Thyroid gland (tissue), 4 donors: ENCODE data around the gene HNRNPL. TPM values are rescaled to one million over a fixed set of nuclear protein-coding genes. Genes with fewer than 3 reads are reported as not detected.
"Not testable (repeated sequence)": the region's sequence is repeated elsewhere in the genome, so short reads cannot be mapped to it uniquely, and the experiment has no call there.

Experiments
- DNase-seq, 2 donors: peaks; one replicate each; pipeline ENCODE4 v3.0.0-alpha.2; 2019
- H3K27ac ChIP-seq, 3 donors: fragments of 200-600 bp; sonication (generic); 1 replicate in 2 of 3; 2 replicates in 1 of 3; pipeline ENCODE4 v1.5.1; 2016 to 2019; ENCODE audit warnings: mild to moderate bottlenecking in 1 of 3, moderate library complexity in 1 of 3
- H3K27me3 ChIP-seq: fragments of 200-600 bp; sonication (generic); one replicate; pipeline ENCODE4 v1.5.1; 2019
- H3K36me3 ChIP-seq, 2 donors: fragments of 200-600 bp; sonication (generic); one replicate each; pipeline ENCODE4 v1.5.1; 2016 to 2019
- H3K4me1 ChIP-seq, 2 donors: fragments of 200-600 bp; sonication (generic); one replicate each; pipeline ENCODE4 v1.5.1; 2017 to 2019
- H3K4me3 ChIP-seq, 3 donors: fragments of 200-600 bp; sonication (generic); replicated peaks in 1 of 3; 1 replicate in 2 of 3; 2 replicates in 1 of 3; pipeline ENCODE4 v1.5.1; 2016; ENCODE audit warnings: mild to moderate bottlenecking in 1 of 3
- H3K9me3 ChIP-seq: fragments of 200-600 bp; sonication (generic); one replicate; pipeline ENCODE4 v1.5.1; 2017
- CTCF ChIP-seq, 6 experiments: fragments of 200-600 bp in 3 of 6; fragments of 450-650 bp in 3 of 6; sonication (generic) in 3 of 6; IDR thresholded peaks; one replicate each; pipeline ENCODE4 v1.5.1; 2016 to 2019; ENCODE audit warnings: antibody characterized with exemption in 6 of 6, mild to moderate bottlenecking in 2 of 6, inconsistent platforms in 1 of 6, moderate library complexity in 1 of 6
- POLR2A ChIP-seq, 2 donors: fragments of 450-650 bp; IDR thresholded peaks; one replicate each; pipeline ENCODE4 v1.6.1; 2017; ENCODE audit warnings: antibody characterized with exemption in 2 of 2, mild to moderate bottlenecking in 2 of 2, moderate library complexity in 1 of 2
- WGBS, 2 donors: methylation state at CpG; one replicate each; pipeline ENCODE4 v1.1.5; 2017; 5-methylcytosine and 5-hydroxymethylcytosine counted together
- intact Hi-C: fragments of 100-400 bp; cut with DNase I; formaldehyde crosslinking; loops from one replicate; pipeline ENCODE4 v1.15.1; 2023
- total RNA-seq, 4 donors: library from RNA; depleted of rRNA; stranded (reverse); fragments of >200 nt; gene quantifications; one replicate each; pipeline ENCODE4 v1.2.3, GENCODE V29; 2016

Gene HNRNPL
- total RNA-seq, 4 donors from 2014 or later = 181 to 247 (median 232) TPM

DNA sequence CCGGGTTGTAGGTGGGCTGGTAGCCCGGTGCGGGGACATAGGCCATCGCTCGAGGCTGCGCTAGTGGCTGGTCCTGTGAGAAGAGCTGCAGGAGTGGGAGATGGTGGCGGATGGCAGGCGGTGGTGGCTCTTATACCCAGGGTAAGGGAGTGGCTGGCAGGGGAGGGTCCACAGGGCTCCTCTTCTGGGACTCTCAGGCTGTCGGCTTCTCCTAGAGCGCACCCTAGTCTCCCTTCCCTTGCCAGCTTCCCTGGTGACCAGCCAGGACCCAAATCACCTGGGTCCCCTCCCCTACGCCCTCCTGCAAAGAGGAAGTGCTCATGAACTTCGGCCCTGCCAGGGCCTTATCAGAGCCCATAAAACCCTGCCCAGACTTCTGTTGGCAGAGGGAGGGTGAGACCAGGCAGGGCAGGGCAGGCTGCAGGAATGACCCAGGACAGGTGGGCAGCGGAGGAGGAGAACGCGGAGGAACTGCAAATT lies 36.9 kb downstream of the HNRNPL start, which contains the start of gene LGALS4:
LGALS4 (minus strand) TSS at position 105 of the 480 bp plus-strand sequence; CDS start at position 46, 59 bp downstream.
- no peak for TF ChIP-seq CTCF (IDR thresholded peaks at IDR 0.05)
- no peak for TF ChIP-seq POLR2A (IDR thresholded peaks at IDR 0.05)
- Histone ChIP-seq H3K27ac (no peak within 1 kb of the TSS), H3K27me3 (no peaks in the 10 kb centered on the region), H3K9me3 (no peaks in the 10 kb centered on the region), H3K36me3 (peaks cover 26 to 29% of the 10 kb centered on the region in 2 donors), H3K4me1 (peaks cover 4 to 5% of the 10 kb centered on the region in 2 donors), H3K4me3 (no peak within 1 kb of the TSS)
- WGBS, 2 donors = 90 to 94% methylated on average over 14 to 15 of the region's 15 CpGs
- intact Hi-C loops = no loop called here
- no peak for DNase-seq

- Histone ChIP-seq H3K36me3 (peaks cover 22 to 23% of the 10 kb centered on the region in 2 donors), H3K27ac (no peak overlapping the region), H3K4me1 (peaks cover 4 to 9% of the 10 kb centered on the region in 2 donors), H3K27me3 (no peaks in the 10 kb centered on the region), H3K9me3 (no peaks in the 10 kb centered on the region), H3K4me3 (no peak overlapping the region)
- intact Hi-C loops = no loop called here
- TF ChIP-seq POLR2A (IDR thresholded peaks at IDR 0.05) (no peak), CTCF (IDR thresholded peaks at IDR 0.05) (no peak)
- WGBS, 2 donors = 80 to 83% methylated on average over 18 of the region's 18 CpGs
- no peak for DNase-seq
Measured at GRCh38 chr19:38812009-38812840, 37.6 kb downstream of the HNRNPL start.

DNA sequence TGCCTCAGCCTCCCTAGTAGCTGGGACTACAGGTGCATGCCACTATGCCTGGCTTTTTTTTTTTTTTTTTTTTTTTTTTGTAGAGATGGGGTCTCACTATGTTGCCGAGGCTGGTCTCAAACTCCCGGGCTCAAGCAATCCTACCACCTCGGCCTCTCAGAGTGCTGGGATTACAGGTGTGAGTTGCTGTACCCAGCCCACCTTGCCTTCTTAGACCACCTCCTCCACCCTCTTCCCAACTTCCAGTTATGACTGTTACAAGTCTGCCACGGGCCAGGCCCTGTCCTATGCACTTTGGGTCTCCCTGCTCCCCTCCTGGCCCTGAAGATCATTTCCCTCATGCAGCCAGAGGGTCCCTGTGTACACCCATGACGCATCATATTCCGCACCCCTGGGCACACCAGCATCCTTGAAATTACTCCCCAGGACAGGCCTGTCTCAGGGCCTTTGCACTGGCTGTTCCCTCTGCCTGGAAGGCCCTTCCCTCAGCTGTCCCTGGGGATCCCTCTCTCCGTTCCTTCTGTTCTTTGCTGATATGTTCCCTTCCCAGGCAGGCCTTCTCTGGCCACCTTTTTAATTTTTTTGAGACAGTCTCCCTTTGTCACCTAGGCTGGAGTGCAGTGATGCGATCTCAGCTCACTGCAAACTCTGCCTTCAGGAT lies 40.1 kb downstream of the HNRNPL start:
- WGBS, 2 donors = 96 to 99% methylated on average over 8 of the region's 8 CpGs
- Histone ChIP-seq H3K27me3 (no peaks in the 10 kb centered on the region), H3K9me3 (no peaks in the 10 kb centered on the region), H3K4me3 (no peak overlapping the region), H3K36me3 (no peaks in the 10 kb centered on the region), H3K4me1 (peaks cover 4 to 11% of the 10 kb centered on the region in 2 donors), H3K27ac (no peak overlapping the region)
- intact Hi-C loops = no loop called here
- TF ChIP-seq POLR2A (IDR thresholded peaks at IDR 0.05) (no peak), CTCF (IDR thresholded peaks at IDR 0.05) (no peak)
- DNase-seq = no peak

- intact Hi-C loops = no loop called here
- DNase-seq = no peak
- Histone ChIP-seq H3K4me3 (no peak overlapping the region), H3K27ac (peak overlapping the region in 1 of 3 donors; percentile 78), H3K4me1 (peaks cover 4 to 11% of the 10 kb centered on the region in 2 donors), H3K9me3 (no peaks in the 10 kb centered on the region), H3K27me3 (no peaks in the 10 kb centered on the region), H3K36me3 (no peaks in the 10 kb centered on the region)
- TF ChIP-seq POLR2A (IDR thresholded peaks at IDR 0.05) (no peak), CTCF (IDR thresholded peaks at IDR 0.05) (no peak)
- WGBS, 2 donors = 93 to 95% methylated on average over 17 of the region's 17 CpGs
Measured at GRCh38 chr19:38808741-38809140, 41.0 kb downstream of the HNRNPL start.

DNA sequence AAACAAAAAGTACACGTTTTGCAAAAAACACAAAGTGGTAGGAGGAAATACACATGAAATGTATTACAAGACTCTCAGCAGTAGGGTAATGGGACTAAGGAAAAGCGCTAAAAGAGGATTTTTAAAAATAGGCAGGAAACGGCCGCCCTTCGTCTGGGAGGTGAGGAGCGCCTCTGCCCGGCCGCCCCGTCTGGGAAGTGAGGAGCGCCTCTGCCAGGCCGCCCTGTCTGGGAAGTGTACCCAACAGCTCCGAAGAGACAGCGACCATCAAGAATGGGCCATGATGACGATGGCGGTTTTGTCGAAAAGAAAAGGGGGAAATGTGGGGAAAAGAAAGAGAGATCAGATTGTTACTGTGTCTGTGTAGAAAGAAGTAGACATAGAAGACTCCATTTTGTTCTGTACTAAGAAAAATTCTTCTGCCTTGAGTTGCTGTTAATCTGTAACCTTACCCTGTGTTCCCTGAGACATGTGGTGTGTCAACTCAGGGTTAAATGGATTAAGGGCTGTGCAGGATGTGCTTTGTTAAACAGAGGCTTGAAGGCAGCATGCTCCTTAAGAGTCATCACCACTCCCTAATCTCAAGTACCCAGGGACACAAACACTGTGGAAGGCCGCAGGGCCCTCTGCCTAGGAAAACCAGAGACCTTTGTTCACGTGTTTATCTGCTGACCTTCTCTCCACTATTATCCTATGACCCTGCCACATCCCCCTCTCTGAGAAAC lies 42.2 kb downstream of the HNRNPL start:
- peak; percentile 13 to 28 for DNase-seq
- Histone ChIP-seq H3K4me1 (peaks cover 4 to 11% of the 10 kb centered on the region in 2 donors), H3K27ac (peak overlapping the region in 2 of 3 donors; percentile 47 to 78)
- intact Hi-C loops, H3K4me3 ChIP-seq, H3K36me3 ChIP-seq, H3K9me3 ChIP-seq, H3K27me3 ChIP-seq: not testable (repeated sequence)
- 71 to 78% methylated on average over 18 of the region's 18 CpGs for WGBS, 2 donors
